Sigmoid colon (tissue), 7 donors: Measurements from ENCODE around the gene SLC25A38. TPM values are rescaled to one million over a fixed set of nuclear protein-coding genes. Genes with fewer than 3 reads are reported as not detected.
"Not testable (repeated sequence)": the region's sequence is repeated elsewhere in the genome, so short reads cannot be mapped to it uniquely, and the experiment has no call there.

Experiments
- DNase-seq: peaks from one replicate; pipeline ENCODE4 v3.0.0-alpha.2; 2019
- H3K27ac ChIP-seq, 4 donors: fragments of 200-600 bp; sonication (generic); one replicate each; pipeline ENCODE4 v1.5.1; 2016 to 2019; ENCODE audit warnings: mild to moderate bottlenecking in 1 of 4
- H3K27me3 ChIP-seq, 3 donors: fragments of 200-600 bp; sonication (generic); one replicate each; pipeline ENCODE4 v1.5.1; 2019; ENCODE audit warnings: mild to moderate bottlenecking in 1 of 3
- H3K36me3 ChIP-seq, 4 donors: fragments of 200-600 bp; sonication (generic); one replicate each; pipeline ENCODE4 v1.5.1; 2016 to 2019
- H3K4me1 ChIP-seq, 4 donors: fragments of 200-600 bp; sonication (generic); one replicate each; pipeline ENCODE4 v1.5.1; 2017 to 2019
- H3K4me3 ChIP-seq, 4 donors: fragments of 200-600 bp; sonication (generic); one replicate each; pipeline ENCODE4 v1.5.1; 2017 to 2019; ENCODE audit warnings: mild to moderate bottlenecking in 2 of 4, moderate library complexity in 1 of 4
- H3K9me3 ChIP-seq, 4 donors: fragments of 200-600 bp in 3 of 4; sonication (generic) in 3 of 4; one replicate each; pipeline versions ENCODE4 v1.5.1 to v1.6.1; 2013 to 2019
- EP300 ChIP-seq, 4 donors: sonication (generic); formaldehyde crosslinking; IDR thresholded peaks; one replicate each; pipeline ENCODE4 v1.6.1; 2017; ENCODE audit warnings: antibody characterized with exemption in 4 of 4
- POLR2A ChIP-seq, 2 donors: fragments of 450-650 bp; IDR thresholded peaks; one replicate each; pipeline ENCODE4 v1.6.1; 2016; ENCODE audit warnings: antibody characterized with exemption in 2 of 2, mild to moderate bottlenecking in 2 of 2, moderate library complexity in 2 of 2
- POLR2AphosphoS5 ChIP-seq, 4 donors: sonication (generic); formaldehyde crosslinking; IDR thresholded peaks; one replicate each; pipeline ENCODE4 v1.6.1; 2017; ENCODE audit warnings: antibody characterized with exemption in 4 of 4
- WGBS, 2 donors: extraction: QIAGEN DNeasy Blood & Tissue Kit; methylation state at CpG; one replicate each; pipeline ENCODE4 v1.1.7; 2013; 5-methylcytosine and 5-hydroxymethylcytosine counted together
- intact Hi-C: fragments of 100-400 bp; cut with DNase I; formaldehyde crosslinking; loops from one replicate; pipeline ENCODE4 v1.15.1; 2023
- polyA plus RNA-seq, 3 donors: library from polyadenylated mRNA; stranded (reverse); fragments of 200-250 nt; gene quantifications; one replicate each; pipeline ENCODE4 v1.2.3, GENCODE V29; 2013
- total RNA-seq, 4 donors: library from RNA; depleted of rRNA; stranded (reverse); fragments of >200 nt; gene quantifications; one replicate each; pipeline ENCODE4 v1.1.0, GENCODE V29; 2016
- TF ChIP-seq, protein P1 (sequence below), 4 experiments: fragments of 450-650 bp in 3 of 4; fragments of 200-600 bp in 1 of 4; IDR thresholded peaks; one replicate each; pipeline ENCODE4 v1.5.1; 2016 to 2019; ENCODE audit warnings: antibody characterized with exemption in 4 of 4, mild to moderate bottlenecking in 3 of 4, moderate library complexity in 2 of 4
- donor health status: healthy with polysubstance abuse.
- donor health status: Bipolar disorder and iron deficiency.
- donor health status: healthy.

Gene SLC25A38
- total and polyA plus RNA-seq, 7 donors, result 25.8 to 39.0 (median 32.6) TPM

DNA sequence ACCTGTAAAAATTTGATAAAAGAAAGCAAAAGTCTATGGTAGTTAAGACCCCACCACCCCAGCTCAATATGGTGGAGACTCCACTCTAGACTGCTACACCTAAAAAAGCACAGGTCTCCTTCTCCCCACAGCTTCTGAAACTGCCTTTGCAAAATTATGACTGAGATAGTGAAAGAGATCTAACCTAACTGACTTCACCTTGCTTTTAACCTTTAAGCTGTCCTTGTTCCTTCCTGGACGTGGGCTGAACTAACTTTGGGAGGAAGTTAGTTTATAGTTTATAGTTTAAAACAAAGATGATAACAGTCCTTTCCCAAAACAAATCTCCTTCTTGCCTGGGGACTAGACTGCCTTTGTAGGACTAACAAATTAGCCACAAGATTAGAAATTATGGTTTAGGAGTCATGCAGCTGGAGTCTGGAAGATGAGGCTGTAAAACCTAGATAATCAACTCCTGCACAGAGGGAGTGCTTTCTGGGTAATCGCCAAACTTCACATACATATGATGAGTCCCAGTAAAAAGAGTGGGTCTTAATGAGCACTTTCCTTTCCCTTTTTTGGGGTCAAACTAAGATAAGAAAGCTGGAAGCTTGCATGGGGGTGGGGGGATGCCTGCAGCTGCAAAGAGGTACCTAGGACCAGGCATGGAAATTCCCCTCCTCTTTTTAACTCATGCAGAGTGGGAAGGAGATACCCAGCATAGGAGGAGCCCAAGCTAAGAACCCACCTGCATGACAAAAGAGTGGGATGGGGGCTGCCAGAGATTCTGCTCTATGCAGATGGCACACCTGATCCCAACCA is 36.2 kb upstream of the SLC25A38 start:
- Histone ChIP-seq H3K36me3 (no peaks in the 10 kb centered on the region), H3K4me3 (no peak overlapping the region), H3K27ac (no peak overlapping the region), H3K4me1 (no peaks in the 10 kb centered on the region), H3K27me3 (no peaks in the 10 kb centered on the region), H3K9me3 (no peaks in the 10 kb centered on the region)
- DNase-seq, result no peak
- TF ChIP-seq POLR2A (IDR thresholded peaks at IDR 0.05), result no peak
- TF ChIP-seq, protein P1, sequence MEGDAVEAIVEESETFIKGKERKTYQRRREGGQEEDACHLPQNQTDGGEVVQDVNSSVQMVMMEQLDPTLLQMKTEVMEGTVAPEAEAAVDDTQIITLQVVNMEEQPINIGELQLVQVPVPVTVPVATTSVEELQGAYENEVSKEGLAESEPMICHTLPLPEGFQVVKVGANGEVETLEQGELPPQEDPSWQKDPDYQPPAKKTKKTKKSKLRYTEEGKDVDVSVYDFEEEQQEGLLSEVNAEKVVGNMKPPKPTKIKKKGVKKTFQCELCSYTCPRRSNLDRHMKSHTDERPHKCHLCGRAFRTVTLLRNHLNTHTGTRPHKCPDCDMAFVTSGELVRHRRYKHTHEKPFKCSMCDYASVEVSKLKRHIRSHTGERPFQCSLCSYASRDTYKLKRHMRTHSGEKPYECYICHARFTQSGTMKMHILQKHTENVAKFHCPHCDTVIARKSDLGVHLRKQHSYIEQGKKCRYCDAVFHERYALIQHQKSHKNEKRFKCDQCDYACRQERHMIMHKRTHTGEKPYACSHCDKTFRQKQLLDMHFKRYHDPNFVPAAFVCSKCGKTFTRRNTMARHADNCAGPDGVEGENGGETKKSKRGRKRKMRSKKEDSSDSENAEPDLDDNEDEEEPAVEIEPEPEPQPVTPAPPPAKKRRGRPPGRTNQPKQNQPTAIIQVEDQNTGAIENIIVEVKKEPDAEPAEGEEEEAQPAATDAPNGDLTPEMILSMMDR (IDR thresholded peaks at IDR 0.05), result no peak
- TF ChIP-seq EP300 (IDR thresholded peaks at IDR 0.05), result no peak
- TF ChIP-seq POLR2AphosphoS5 (IDR thresholded peaks at IDR 0.05), result no peak
- 5 to 22% methylated on average over 2 of the region's 2 CpGs for WGBS, 2 donors
- intact Hi-C loops, result no loop called here

DNA sequence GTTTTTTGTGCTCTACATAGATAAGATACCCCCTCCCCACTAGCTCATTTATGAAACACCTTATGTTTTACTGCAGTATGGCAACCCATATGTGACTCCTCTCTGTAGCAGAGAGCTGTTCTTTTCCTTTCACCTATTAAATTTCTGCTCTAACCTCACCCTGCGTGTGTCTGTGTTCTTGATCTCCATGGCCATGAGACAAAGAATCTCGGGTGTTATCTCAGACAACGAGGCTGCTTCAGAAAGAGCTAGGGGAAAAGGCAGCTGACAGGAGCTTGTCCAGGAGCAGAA is 35.6 kb upstream of the SLC25A38 start:
- intact Hi-C loops, result no loop called here
- H3K4me3 ChIP-seq, result no peak overlapping the region
- H3K4me1 ChIP-seq, result no peaks in the 10 kb centered on the region
- TF ChIP-seq EP300 (IDR thresholded peaks at IDR 0.05) (no peak), POLR2A (IDR thresholded peaks at IDR 0.05) (no peak), POLR2AphosphoS5 (IDR thresholded peaks at IDR 0.05) (no peak)
- TF ChIP-seq, protein P1 (IDR thresholded peaks at IDR 0.05), result no peak
- H3K27me3 ChIP-seq, result no peaks in the 10 kb centered on the region
- H3K9me3 ChIP-seq, result no peaks in the 10 kb centered on the region
- 15 to 50% methylated on average over 3 of the region's 3 CpGs for WGBS, 2 donors
- H3K27ac ChIP-seq, result no peak overlapping the region
- H3K36me3 ChIP-seq, result no peaks in the 10 kb centered on the region
- no peak for DNase-seq

DNA sequence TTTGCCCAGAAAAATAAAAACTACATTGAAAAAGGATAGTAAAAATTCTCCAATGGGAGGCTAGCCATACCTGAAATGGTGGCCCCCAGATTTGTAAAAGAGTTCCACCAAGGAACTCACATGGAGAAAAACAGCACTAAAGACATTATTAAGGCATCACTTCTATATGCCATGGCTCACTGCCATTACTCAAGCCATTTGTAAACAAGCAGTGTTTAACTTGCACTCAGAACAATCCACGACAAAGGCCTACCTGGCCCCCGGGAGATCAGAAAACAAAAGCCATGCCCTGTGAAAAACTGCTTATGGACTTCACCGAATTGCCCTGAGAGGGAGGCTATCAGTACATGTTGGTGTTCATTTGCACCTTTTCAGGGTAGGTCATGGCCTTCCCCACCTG is 34.1 kb upstream of the SLC25A38 start:
- DNase-seq, result no peak
- TF ChIP-seq EP300 (IDR thresholded peaks at IDR 0.05), result no peak
- no peak for TF ChIP-seq POLR2AphosphoS5 (IDR thresholded peaks at IDR 0.05)
- TF ChIP-seq, protein P1 (IDR thresholded peaks at IDR 0.05), result no peak
- no peak for TF ChIP-seq POLR2A (IDR thresholded peaks at IDR 0.05)
- H3K4me1 ChIP-seq, result no peaks in the 10 kb centered on the region
- intact Hi-C loops, result no loop called here
- H3K9me3 ChIP-seq, result no peaks in the 10 kb centered on the region
- no peak overlapping the region for H3K27ac ChIP-seq
- no peak overlapping the region for H3K4me3 ChIP-seq
- no peaks in the 10 kb centered on the region for H3K27me3 ChIP-seq
- WGBS, 2 donors, result 14 to 67% methylated on average over 3 of the region's 3 CpGs
- no peaks in the 10 kb centered on the region for H3K36me3 ChIP-seq

DNA sequence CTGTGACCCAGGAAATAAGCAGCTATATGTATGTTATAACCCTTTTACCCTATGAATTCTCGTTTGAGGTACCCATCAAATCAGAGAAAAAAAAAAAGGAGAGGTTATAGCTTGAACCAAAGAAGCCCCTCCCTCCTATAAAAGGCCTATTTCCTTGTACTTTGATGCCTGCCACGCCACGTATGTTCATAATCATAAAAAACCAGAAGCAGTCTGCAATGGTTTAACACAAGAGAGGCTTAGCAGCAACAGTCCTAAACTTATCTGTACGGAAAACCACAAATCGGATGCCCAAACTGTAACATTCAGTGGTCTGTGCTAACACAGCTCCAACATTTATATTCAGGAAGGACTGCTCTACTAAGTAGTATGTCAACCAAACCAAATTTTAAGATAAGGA is 32.5 kb upstream of the SLC25A38 start:
- intact Hi-C loops, result no loop called here
- H3K27me3 ChIP-seq, result no peaks in the 10 kb centered on the region
- WGBS, 2 donors, result 13 to 39% methylated on average over 5 of the region's 5 CpGs
- no peak for TF ChIP-seq POLR2A (IDR thresholded peaks at IDR 0.05)
- TF ChIP-seq EP300 (IDR thresholded peaks at IDR 0.05), result no peak
- TF ChIP-seq POLR2AphosphoS5 (IDR thresholded peaks at IDR 0.05), result no peak
- TF ChIP-seq, protein P1 (IDR thresholded peaks at IDR 0.05), result no peak
- no peaks in the 10 kb centered on the region for H3K36me3 ChIP-seq
- DNase-seq, result no peak
- H3K4me3 ChIP-seq, result no peak overlapping the region
- no peaks in the 10 kb centered on the region for H3K9me3 ChIP-seq
- H3K4me1 ChIP-seq, result no peaks in the 10 kb centered on the region
- no peak overlapping the region for H3K27ac ChIP-seq

DNA sequence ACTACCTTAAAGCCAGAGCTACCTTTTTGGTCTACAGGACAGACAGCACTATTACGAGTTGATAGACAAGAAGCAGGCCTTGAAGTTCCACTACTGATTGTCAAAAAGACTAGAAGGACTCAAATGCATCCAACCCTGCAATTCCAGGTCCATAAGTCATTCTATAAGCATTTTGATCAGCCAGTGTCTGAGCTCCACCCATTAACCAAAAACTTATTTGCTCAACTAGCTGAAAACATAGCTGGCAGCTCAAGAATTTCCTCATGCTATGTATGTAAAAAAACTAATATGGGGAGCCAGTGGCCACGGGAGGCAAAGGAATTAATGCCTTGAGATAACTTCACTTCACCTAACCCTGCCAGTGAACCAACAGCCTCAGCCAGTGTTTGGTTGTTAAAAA is 32.0 kb upstream of the SLC25A38 start:
- H3K4me3 ChIP-seq, H3K36me3 ChIP-seq, H3K27me3 ChIP-seq, DNase-seq, H3K27ac ChIP-seq, H3K4me1 ChIP-seq, H3K9me3 ChIP-seq, intact Hi-C loops: not testable (repeated sequence)
- WGBS, 2 donors, result 15 to 51% methylated on average over 2 of the region's 2 CpGs

DNA sequence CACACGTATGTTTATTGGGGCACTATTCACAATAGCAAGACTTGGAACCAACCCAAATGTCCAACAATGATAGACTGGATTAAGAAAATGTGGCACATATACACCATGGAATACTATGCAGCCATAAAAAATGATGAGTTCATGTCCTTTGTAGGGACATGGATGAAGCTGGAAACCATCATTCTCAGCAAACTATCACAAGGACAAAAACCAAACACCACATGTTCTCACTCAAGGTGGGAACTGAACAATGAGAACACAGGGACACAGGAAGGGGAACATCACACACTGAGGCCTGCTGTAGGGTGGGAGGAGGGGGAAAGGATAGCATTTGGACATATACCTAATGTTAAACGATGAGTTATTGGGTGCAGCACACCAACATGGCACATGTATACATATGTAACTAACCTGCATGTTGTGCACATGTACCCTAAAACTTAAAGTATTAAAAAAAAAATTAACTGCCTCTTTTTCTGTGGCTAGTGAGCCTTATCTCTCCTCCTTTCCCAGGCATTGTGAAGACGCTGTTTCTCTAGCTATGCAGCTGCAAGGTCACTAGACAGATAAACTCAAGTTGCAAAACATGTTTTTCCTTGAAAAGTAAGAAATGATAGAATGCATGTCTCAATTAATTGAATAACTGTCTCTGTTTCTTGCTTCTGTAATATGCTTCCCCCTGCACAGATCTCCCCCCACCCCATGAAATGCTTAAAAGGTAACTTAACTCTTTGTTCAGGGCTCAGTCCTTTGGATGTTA is 29.8 kb upstream of the SLC25A38 start:
- WGBS, 2 donors, result 66 to 81% methylated on average over 3 of the region's 3 CpGs
- H3K4me3 ChIP-seq, H3K27me3 ChIP-seq, DNase-seq, H3K27ac ChIP-seq, H3K4me1 ChIP-seq, intact Hi-C loops, H3K9me3 ChIP-seq, H3K36me3 ChIP-seq: not testable (repeated sequence)
